ENCODE measurements around the gene HID1.
"Not testable (repeated sequence)": the region's sequence is repeated elsewhere in the genome, so short reads cannot be mapped to it uniquely, and the experiment has no call there.

The HID1 gene

DNA sequence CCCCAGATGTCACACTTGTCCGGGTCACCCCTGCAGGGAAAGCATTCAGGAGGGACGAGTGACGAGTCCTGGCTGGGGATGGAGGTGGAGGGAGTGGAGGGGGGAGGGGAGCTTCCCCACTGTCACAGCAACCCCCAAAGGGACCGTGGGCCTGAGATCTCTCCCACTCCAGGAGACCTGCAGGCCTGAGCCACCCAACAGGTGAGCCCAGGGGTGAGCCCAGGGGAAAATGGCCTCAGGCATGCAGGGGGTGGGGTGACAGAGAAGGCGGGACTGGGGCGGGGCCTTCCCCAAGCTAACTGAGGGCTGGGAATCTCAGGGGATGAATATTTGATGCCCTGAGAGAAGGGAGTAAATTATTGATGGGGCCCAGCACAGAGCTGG is 51.9 kb downstream of the HID1 start:
- DNase-seq: no peak

DNA sequence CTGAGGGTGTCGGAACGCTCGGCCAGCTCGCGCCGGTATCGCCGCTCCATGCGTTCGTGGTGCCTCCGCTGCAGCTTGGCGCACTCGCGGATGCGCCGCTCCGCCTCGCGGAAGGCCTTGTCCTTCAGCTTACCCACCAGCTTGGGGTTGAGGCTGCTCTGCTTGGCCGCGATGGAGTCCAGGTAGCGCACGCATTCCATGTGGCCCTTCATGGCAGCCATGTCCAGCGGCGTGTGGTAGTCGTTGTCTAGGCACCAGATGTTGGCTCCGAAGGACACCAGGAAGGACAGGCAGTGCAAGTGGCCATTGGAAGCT is 52.3 kb downstream of the HID1 start:
- no peak for DNase-seq

DNA sequence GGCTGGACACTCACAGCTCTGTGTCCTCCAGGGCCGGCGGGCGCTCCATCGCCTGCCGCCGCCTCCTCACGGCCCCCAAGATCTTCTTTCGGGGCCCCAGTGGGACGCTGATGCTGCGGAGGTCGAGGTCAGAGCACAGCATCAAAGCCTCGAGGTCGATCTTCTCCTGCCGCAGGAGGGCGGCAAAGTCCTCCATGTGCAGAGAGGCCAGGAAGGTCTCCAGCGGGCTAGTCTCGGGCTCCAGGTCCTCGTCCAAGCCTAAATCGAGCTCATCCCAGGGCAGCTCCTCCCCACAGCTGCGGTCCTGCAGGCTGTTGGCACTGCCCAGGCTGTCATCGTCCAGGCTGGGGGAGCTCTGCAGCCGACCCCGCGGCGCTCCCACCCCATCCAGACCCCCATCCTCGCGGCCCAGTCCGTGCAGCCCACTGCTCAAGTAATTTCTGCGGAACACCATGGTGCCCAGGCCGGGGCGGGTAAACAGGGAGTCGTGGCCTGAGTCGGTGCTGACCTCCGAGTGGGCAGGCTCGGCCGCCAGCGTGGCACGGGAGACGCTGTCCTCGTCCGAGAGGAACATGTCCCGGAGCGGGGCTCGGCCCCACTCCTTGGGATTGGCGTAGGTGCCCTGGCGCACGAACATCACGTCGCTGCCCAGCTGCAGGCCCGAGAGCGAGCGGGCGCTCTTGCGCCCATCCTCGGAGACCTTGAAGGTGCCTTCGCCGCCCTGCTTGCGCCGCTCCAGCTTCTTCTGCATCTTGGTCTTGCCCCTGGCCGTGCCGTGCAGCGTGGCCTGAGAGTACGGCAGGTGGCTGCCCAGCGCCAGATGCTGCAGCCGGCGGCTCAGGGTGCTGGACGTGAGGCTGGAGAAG is 52.9 kb downstream of the HID1 start:
- no peak for DNase-seq

DNA sequence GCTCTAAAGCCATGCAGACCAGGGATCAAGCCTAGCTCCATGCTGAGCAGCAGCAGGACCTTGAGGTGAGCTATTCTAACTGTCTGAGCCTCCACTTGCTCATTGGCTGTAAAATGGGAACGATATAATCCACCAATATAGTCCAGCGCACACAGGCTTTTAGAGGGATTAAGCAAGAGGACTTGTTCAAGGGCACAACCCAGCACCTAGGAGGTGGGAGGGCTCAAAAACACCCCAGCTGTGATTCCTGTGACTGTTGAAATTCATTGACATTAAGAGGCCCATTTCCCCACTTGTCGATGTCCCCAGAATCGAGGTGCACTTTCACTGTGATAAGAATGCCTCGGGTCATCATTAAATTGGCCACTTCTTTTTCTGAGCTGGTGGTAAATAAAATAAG is 53.7 kb downstream of the HID1 start:
- DNase-seq: no peak

DNA sequence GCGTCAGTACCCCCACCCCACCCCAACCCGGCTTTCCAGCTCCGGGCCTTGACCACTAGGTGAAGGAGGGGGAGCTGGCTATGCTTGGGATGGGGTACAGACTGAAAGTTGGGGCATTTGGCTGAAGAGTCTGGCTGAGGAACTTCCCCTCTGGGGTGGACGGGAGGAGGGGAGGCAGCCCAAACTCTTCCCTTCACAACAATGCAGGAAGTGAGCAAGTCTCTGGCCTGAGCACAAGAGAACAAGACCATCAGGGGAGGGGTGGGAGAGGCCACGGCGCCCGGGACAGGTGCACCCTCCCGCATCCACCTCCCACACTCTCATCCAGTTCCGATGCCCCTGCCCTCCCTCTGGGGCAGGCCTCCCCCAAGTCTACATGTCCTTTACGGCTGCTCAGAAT is 55.1 kb downstream of the HID1 start:
- DNase-seq: no peak

DNA sequence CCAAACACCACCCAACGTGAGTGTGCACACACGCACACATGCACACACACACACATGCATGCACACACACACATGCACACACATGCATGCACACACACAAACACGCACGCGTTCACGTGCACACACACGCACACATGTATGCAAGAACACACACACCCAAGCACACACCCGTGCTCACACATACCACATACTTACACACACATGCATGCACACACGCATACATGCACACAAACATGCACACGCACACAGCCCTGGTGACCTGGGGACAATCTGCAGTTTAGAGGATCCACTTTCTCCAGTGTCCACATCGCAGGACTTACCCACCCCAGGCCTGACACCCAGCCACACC is 55.7 kb downstream of the HID1 start:
- DNase-seq: no peak

DNA sequence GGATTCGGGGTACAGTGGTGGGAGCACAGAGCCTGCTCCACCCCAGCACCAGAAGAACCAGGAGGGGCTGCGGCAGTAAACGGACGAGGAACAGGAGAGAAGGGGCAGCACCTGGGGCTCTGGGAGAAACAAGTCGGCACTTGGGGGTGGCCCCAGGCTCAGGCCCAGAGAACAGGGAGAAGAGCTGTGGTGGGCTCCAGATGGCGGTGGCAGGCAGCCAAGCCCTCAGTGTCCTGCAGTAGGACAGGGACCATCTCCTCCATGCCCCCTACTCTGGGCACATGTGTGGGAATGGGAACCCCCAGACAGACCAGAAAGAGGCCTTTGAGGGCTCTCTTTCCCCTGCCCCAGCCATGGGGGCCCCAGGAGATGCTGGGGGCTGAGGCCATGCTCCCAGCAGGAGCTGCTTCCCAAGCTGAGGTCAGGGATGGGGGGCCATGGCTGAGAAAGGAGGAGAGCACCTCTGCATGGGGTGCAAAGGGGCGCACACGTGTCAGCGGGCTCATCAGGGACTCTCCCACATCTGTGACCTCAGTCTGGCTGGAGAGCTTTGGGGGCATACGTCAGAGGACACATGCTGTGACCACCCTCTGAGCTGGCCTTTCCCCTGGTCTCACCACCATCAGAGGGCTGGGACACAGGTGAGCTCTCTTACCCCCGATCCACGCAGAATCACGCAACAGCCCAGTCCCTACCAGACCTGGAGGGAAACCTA is 56.3 kb downstream of the HID1 start:
- DNase-seq: no peak

DNA sequence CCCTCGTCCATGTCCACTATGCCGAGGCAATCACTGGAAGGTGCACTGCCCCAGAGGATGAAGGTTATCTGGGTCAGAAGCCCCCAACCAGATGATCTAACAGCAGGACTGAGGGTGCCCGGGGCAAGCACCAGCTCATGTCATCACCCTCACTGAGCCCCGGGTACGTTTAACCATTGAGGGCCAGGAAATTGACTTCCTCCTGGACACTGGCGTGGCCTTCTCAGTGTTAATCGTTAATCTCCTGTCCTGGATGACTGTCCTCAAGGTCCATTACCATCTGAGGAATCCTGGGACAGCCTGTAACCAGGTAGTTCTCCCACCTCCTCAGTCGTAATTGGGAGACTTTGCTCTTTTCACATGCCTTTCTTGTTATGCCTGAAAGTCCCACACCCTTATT is 61.1 kb downstream of the HID1 start:
- not testable (repeated sequence) for DNase-seq

DNA sequence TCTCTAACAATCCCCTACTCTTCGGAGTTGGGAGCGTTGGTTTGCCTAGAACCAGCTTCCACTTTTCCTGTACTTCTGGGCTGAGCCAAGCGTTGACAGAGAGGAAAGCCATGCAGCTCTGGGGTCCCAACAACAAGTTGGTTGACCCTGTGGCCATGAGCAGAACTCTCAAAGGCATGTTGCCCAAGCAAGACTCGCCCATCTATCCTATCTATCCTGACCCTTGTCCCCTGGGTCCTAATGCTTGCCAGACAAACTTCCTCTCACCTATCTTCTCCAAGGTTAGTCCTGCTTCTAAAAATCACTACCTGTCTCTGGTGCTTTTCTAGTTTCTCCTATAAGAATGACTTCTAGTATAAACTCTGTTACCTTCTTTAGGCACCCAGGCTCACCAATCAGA is 63.5 kb downstream of the HID1 start:
- not testable (repeated sequence) for DNase-seq

DNA sequence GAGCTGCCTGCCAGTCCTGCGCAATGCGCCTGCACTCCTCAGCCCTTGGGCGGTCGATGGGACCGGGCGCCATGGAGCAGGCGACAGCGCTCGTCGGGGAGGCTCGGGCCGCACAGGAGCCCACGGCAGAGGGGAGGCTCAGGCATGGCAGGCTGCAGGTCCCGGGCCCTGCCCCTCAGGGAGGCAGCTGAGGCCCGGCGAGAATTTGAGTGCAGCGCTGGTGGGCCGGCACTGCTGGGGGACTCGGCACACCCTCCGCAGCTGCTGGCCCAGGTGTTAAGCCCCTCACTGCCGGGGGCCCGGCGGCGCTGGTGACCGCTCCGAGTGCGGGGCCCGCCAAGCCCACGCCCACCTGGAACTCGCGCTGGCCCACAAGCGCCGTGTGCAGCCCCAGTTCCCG is 65.5 kb downstream of the HID1 start:
- DNase-seq: no peak

DNA sequence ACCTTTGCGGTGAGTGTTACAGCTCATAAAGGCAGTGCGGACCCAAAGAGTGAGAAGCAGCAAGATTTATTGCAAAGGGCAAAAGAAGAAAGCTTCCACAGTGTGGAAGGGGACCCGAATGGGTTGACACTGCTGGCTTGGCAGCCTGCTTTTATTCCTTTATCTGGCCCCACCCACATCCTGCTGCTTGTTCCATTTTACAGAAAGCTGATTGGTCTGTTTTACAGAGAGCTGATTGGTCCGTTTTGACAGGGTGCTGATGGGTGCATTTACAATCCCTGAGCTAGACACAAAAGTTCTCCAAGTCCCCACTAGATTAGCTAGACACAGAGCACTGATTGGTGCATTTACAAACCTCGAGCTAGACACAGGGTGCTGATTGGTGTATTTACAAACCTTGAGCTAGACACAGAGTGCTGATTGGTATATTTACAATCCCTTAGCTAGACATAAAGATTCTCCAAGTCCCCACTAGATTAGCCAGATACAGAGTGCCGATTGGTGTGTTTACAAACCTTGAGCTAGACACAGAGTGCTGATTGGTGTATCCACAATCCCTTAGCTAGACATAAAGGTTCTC is 66.3 kb downstream of the HID1 start:
- not testable (repeated sequence) for DNase-seq

DNA sequence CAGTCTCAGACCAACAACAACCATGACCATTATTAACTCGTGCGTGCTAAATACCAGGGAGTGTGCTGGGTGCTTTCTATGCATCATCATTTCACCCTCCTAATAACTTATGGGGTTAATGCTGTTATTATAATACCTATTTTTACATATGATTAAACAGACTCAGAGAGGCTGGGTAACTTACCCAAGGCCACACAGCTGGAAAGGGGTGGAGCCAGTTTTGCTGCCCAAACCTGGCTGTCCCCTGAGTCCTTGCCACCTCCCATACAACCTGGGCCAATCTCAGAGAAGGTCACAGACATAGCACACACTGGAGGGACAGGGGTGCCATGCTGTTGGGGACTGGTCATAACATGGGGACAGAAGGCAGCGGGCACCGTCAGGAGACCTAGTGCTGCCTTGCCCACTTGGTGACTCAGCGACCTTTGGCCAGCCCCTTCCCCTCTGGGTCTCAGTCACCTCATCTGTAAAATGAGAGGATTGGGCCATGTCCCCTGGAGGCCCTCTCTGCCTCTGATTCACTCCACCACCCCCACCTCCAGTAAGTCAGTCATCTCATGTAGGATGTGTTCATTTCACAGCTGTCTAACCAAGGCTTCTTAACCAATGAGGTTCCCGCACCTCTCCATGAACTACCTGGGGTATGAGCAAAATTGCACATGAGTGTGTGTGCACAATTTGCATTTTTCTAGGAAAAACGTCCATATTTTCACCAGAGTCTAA is 67.7 kb downstream of the HID1 start:
- no peak for DNase-seq

DNA sequence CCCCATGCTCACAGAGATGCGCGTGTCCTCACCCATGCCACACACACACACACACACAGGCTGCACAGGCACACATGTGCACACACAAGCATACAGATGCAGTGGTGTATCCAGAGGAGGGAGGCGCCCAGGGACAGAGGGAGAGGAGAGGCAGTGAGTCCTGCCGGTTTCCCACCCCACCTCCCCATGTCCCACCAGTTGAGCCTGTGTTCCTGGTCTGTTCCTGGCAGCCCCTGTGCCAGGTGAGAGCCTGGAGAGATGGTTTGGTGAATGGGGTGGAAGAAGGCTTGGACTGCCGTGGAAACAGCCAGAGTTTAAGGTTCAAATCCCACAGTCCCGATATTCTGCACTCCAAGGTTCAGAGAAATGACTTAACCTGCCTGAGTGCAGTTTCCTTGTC is 68.9 kb downstream of the HID1 start:
- DNase-seq: no peak

DNA sequence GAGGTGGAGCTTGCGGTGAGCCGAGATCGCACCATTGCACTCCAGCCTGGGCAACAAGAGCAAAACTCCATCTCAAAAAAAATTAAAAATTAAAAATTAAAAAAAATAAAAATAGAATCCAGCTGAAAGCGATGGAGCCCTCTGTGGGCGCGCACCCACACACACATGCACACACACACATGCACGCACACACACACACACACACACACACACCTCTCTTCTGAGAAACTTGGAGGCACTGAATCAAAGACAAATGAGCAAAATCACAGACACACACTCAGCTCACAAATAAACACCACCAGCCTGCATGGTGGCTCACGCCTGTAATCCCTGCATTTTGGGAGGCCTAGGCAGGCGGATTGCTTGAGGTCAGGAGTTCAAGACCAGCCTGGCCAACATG is 69.5 kb downstream of the HID1 start:
- no peak for DNase-seq

DNA sequence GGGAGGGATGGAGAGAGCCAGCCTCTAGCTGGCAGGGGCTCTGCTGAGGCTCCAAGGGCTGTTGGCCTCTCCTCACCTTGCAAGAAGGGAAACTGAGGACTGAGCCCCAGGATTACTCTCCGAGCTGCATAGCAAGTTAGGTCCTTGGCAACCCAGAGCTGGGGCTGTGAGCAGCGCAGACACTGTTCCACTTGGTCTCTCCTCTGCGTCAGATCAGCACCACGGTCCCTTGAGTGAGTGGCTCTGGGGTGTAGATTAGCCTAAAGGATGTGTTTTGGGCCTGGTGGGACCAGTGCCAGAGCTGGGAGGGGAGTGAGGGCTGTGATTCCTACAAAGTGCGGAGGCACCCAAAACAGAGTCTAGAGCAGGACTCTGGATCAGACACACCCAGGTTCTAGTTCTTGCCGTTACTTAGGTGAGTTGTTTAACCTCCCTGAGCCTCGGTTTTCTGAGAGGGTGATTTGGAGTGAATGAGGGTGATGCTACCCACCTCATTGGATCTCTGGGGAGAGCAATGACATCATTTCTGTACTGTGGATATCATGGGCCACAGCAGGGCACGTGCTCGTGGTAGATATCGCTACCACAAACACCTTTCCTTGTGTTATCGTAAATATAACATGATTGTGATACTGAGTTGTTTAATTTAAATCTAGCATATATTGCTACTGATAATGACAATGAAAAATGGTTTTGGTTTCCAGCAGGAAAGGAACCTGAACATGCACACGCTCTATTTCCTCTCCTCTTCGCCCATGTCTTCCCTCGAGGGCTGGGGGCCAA is 71.0 kb downstream of the HID1 start:
- DNase-seq: no peak
